NB4 (cell line): ENCODE data around the gene ATP6AP2.

ENCODE experiments used
- POLR2A ChIP-seq: IDR thresholded peaks from 2 replicates; pipeline ENCODE4 v1.6.1; 2011; ENCODE audit warnings: mild to moderate bottlenecking; ENCODE audit not compliant: insufficient read length; ENCODE audit errors: extremely low read depth
- TF ChIP-seq, protein P1 (sequence below): IDR thresholded peaks from one replicate; pipeline ENCODE4 v1.5.1; 2012; ENCODE audit warnings: low read depth, low read length
- TF ChIP-seq, protein P2 (sequence below): IDR thresholded peaks from 2 replicates; pipeline ENCODE4 v1.6.1; 2011; ENCODE audit warnings: low read depth, low read length

DNA sequence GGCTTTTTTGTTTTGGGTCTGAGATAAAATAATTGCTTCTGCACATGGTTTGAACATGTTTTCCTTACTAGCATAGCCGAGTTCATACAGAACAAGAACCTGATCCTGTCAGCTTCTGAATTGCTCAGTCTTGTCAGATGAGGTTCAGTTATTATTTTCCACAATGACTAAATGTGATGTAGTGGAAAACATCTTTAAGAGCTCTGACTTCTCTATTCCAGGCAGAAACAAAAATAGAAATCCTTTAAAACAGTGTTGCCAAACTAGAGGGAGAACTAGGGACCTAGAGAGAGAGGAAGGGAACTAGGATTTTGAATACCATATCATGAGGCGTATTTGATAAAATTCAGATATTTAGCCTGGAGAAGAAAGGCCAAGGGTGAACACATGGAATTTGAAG lies 2.0 kb downstream of the ATP6AP2 start:
- TF ChIP-seq, protein P1, sequence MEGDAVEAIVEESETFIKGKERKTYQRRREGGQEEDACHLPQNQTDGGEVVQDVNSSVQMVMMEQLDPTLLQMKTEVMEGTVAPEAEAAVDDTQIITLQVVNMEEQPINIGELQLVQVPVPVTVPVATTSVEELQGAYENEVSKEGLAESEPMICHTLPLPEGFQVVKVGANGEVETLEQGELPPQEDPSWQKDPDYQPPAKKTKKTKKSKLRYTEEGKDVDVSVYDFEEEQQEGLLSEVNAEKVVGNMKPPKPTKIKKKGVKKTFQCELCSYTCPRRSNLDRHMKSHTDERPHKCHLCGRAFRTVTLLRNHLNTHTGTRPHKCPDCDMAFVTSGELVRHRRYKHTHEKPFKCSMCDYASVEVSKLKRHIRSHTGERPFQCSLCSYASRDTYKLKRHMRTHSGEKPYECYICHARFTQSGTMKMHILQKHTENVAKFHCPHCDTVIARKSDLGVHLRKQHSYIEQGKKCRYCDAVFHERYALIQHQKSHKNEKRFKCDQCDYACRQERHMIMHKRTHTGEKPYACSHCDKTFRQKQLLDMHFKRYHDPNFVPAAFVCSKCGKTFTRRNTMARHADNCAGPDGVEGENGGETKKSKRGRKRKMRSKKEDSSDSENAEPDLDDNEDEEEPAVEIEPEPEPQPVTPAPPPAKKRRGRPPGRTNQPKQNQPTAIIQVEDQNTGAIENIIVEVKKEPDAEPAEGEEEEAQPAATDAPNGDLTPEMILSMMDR, result no peak
- TF ChIP-seq POLR2A, result no peak
- TF ChIP-seq, protein P2, sequence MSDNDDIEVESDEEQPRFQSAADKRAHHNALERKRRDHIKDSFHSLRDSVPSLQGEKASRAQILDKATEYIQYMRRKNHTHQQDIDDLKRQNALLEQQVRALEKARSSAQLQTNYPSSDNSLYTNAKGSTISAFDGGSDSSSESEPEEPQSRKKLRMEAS, result no peak
